Measurements from ENCODE around the gene HDAC7.
A peak's percentile ranks its signal among the peaks of the same experiment; 100 is the strongest.

GRCh38 chr12:47767216-47767724 is 52.4 kb downstream of the HDAC7 start:
- peak; percentile 78 for TF ChIP-seq CTCF (conservative IDR thresholded peaks at IDR 0.05; ENCODE audit: low read depth, low read length)
- TF ChIP-seq EZH2 (IDR thresholded peaks at IDR 0.05; ENCODE audit: low read length, unreplicated experiment): no peak

Data from PC-3 (cell line).